GM19035 (cell line): ENCODE measurements around the gene TMA7.
"Not testable (repeated sequence)": the region's sequence is repeated elsewhere in the genome, so short reads cannot be mapped to it uniquely, and the experiment has no call there.

Source experiments
- ATAC-seq: cut with Tn5 transposase; IDR thresholded peaks from one replicate; pipeline ENCODE4 v1.9.1; 2021; ENCODE audit not compliant: unreplicated experiment

TMA7 gene

DNA sequence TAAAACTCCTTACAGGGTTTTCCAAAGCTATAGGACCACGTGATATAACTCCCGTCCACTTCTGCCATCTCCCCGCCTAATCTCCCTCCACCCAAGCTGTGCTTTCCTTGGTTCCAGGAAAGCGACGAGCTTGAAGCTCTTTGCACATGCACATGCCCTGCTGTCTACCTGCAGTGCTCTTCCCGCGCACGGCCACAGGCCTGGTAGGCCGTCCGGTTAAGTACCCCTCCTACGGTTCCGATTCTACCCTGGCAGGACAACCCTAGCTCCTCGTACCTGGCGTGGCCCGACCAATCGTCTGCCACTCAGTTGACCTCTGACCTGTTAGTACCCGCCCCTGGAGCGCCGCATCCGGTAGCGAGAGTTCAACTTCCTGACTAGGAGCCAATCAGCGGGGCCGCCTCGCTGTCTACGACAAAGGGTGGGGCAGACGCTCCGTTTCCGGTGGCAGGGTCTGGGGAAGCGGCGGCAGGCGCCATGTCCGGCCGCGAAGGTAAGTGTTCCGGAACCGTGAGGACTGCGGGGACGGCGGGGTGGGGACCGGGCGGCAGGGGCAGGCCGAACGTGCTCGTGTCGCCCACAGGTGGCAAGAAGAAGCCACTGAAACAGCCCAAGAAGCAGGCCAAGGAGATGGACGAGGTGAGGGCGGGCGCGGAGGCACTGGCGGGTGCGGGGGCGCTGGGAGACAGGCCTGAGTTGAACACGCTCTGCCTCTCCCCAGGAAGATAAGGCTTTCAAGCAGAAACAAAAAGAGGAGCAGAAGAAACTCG lies at the start of gene TMA7, which contains the start of gene CCDC51:
Gene TMA7, plus strand, starts transcription at position 438 of the 770 bp plus-strand sequence. Its CDS starts 40 bp downstream, at position 478.
Gene CCDC51, minus strand, starts transcription at position 300 of the 770 bp plus-strand sequence. CDS start 4,991 bp downstream, outside the sequence.
- peak; percentile 93 for ATAC-seq

DNA sequence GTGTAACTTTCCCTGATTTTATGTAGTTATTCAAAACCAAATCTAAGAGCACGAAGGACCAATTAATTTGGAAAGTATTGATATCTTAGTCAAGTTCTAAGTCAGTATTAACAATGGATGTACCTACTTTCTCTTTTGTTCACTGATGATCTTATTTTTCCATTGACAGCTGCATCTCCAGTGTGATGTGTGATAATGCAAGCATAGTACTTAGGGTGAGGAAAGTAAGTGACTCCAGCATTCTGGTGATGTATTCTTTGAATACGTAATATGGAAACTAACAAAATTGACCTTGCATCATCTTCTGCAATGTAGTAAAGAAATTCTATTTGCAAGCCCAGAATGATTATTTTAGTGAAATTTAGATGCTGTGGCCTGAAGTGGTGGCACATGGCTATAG lies 45.7 kb upstream of the TMA7 start:
- no peak for ATAC-seq

DNA sequence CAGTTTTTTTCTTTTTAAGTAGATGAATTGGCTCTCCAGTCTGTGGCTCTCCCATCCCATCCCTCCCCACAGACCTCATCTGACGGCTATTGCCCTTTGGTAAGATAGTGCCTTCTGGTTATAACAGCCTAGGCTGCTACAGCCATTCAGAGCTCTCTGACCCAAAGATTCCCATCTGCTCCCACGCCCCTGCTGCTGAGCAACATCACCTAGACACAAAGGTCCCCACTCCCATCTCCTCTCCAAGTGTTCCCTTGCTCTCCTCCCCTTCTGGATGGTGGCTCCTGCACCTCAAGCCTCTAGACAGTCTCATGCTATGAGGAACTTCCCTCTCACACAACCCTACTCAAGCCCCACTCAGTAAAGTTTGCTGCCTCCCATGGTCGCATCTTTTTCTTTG lies 44.3 kb upstream of the TMA7 start:
- ATAC-seq, result no peak

DNA sequence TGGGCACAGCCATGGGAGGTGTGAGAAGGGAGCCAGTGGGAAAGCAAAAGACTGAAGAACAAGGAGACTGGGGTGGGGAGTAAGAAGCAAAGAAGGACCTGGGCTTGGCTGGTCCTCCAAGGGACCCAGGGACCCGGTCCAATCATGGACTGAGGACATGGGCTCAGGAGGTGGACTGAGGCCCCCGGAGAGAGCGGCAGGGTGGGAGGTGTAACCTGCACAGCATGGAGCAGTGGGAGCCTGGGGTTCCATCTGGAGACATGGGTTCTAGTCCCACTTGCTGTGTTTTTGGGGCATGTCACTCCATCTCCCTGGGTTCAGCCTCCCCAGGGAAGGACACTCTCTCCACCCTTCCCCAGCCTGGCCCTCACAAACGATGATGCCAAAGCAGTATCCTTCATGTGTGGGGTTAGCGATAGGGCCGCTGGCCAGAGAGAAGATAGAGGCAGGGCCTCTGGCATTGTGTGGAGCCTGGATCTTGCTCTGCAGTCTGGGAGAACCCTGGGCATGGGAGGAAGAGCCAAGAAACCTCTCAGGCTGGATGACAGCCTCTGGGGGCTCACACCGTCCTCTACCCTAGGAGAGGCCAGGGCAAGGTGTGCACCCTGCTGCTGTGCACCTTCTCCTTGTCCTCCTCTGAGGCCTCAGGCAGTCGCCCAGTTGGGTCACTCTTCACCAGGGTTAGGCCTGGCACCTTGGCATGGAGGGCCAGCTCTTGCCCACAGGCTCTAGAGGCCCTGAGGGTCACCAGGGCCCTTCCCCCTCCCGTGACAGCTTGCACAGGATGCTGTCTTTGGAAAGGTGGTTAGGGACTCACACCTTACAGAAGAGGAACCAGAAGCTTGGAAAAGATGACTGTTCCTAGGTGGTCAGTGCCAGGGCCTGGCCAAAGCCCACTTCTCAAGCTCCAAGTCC lies 42.0 kb upstream of the TMA7 start:
- ATAC-seq, result no peak

DNA sequence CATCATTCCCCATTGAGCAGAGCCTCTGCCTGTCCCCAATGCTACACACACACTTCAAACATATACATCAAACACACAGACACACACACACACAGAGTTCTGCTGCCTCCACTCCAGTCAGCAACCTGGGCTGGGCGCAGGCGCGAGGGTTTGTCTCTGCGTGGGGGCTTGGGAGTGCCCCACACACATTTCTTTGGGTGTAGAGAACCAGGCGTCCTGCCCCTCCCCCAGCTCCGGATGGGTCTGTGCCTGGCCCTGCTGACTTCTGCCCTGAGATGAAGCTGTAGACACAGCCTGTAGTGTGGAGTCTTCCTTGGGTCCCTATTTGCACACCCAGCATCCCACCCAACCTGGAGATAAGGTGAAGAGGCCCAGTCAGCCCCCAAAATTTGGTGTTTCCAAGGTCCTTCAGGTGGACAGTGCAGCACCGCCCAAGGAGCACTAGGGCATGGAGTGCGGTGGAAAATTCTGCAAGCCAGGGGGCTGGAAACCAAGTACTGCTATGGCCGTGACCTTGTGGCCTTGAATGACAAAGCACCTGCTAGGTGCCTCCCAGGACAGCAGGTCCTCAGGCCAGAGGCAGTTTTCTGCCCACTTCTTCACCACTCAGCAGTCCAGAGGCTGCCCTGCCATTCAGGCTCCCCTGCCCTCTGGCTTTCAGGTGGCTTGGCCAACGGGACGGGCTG lies 41.2 kb upstream of the TMA7 start:
- ATAC-seq, result no peak

DNA sequence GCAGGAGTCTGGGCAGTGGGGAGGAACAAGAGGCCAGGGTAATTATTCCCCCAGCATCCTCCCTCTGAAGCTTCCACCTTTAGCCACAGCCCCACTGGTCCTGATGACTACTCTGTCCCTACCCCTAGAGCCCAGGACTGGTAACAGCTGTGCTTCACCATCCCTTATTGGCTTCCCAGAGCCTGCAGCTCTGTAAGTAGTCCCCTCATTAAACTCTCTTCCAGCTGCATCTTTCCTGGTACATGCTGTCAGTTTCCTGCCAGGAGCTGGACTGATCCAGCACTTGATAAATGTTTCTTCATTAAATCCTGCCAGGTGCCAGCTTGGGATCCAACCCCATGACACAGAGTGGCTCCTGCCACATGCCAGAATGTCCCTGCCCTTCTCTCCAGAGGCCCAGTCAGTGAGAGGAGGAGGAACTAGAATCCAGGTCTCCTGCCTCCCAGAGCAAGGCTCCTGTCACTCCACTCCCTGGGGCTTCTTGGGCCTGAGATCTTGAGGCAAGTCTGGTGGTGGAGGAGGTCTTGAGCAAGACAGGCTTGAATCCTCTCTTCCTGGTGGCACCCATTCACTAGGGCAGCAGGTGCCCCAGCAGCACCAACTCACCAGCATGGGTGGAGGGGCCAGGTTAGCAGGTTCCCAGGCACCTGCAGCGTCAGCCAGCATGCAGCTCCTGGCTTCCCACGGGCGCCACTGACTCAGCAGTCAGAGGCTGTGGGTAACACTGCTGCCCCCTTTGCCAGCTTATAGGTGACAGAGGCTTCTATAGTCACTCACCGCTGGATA lies 40.5 kb upstream of the TMA7 start:
- ATAC-seq, result no peak

DNA sequence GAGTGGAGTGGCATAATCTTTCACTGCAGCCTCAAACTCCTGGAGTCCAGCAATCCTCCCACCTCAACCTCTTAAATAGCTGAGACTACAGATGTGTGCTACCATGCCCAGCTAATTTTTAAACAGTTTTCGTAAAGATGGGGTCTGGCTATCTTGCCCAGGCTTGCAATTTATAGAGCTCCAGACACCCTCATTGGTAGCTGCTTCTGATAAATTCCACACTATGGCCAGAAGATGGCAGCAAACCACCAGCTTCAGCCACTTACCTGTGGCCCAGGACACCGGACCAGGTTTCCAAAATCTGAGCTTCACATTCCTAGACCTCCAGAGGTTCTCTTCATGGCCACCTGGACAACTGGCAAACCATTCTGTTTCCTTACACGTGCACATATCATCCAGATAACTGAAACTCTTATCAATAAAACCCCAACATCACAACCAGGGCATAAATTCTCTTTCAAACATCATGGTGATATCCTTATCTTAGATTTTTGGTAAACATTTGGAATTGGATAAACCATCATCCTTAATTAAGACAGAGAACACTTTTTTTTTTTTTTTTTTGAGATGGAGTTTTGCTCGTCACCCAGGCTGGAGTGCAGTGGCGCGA lies 39.1 kb upstream of the TMA7 start:
- no peak for ATAC-seq

DNA sequence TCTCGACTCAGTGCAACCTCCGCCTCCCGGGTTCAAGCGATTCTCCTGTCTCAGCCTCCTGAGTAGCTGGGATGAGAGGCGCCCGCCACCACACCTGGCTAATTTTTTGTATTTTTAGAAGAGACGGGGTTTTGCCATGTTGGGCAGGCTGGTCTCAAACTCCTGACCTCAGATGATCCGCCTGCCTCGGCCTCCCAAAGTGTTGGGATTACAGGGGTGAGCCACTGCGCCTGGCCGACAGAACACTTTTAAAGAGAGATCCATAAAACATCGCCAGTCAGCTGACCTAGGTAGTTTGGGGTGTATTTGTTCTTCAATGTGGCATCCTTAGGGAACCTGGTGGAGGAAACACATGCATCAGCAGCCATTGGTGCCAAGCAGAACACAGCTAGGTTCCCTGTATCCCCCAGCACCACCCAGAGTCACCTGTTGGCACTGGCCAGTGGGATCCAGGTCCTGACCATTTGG lies 38.6 kb upstream of the TMA7 start:
- ATAC-seq, result not testable (repeated sequence)

DNA sequence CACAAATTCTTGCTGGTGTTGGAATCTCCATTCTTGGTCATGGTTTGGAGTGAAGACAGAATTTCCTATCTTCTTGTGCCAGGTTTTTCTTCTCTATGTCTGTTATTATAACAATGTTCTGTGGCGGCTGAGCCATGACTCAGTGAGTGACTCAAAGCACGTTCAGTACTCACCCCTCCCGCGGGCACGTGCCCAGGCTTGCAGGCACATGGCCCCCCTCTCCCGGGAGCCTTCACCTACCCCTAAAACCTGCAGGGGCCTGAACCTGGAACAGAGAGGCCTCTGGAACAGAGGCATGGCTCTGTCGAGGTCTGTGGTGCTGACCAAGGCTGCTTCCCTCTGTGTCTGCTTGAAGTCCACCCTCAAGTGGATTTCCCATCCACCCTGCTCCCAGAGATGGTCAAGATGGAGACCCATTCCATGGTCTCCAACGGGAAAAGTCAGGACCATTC lies 37.8 kb upstream of the TMA7 start:
- ATAC-seq, result no peak

DNA sequence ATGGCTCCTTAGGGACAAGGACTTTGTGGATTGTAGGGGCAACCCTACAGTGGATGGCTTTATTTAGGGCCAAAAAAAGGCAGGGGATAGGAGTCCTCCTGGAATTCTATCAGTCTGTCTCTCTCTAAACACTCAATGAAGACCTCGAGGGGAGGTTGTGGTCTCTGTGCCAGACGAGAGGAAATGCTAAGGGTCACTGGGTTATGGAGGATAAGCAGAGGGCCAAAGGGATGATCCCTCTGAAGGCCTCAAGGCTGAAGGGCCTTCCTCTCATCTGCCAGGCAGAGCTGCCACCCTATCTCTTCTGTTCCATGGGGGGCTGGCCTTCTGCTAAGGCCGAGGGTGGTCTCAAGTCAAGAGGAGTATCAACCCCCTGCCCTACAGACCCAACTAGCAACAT lies 37.1 kb upstream of the TMA7 start:
- no peak for ATAC-seq

DNA sequence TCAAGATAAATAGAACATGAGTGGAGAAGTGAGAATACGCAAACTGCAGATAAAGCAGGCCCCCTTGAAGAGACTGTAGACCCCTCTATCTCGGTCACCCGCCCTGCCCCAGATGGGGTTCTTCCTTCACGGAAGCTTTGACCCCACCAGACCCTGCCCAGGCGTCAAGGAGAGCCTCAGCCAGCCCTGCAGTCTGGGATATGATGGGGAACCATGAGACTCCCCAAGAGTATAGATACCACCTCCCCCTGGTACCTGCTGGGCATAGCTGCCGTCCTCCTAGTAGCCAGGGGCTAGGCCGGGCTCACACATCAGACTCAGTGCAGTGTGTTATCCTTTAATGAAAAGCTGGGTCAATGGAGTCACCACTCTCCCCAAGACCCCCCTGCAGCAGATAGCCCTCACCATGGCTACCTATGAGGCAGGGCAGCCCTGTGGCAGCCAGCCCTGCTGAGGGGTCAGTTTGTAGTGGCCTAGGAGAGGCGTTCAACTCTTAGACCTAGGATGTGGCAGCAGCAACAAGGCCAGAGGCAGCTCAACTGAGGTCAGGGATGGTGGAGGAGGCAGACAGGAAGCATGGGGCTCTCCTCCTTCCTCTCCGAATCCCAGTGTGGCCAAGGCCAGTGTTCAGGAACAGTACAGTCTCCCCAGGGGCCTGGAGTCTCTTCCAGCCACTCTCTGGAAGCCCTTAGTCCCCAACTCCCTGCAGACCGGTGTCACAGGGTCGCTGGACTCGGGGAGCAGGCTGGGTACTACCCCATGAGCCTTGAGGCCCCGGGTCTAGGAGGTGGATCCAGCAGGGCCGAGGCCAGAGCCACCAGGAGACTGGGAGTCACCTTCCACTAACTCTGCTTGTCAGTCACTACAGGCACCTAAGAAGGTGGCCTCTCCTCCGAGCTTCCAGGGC lies 36.3 kb upstream of the TMA7 start:
- no peak for ATAC-seq

DNA sequence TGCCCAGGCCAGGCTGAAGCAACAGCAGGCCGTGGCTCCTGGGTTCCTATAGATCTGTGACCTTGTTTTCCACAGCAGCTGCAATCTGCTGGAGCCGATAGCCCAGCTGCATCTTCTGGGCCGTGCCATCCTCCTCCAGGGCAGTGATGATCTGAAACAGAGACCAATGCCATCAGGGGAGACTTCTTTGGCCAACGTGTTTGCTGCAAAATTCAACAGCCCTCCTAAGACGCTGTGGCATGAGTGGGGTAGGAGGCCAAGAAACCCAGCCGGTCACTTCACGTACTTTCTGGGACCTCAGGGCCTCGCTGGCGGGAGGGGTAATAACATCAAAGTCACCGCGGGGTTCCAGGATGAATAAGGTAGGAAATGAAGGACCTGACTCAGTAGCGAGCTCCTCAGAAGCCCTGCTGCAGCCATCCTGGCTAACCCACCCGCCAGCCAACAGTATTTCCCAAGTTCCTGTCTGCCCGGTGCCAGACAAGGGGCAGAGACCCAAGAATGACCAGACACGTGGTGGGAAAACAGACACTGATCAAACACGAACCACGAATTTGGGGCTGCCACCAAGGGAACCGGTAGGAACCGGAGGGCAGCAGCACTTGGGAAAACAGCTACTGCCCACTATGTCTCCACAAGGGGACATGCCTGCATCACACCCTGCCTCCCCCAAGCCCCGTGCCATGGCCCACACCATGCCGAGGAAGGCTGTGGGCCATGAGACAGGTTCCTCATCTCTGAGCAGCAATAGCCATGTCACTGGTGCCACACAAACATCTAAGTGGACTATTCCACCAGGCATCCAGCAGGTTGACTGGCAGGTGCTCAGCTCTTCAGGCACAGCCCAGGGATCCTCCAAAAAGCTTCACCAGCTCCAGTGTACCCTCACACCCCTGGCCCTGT lies 35.4 kb upstream of the TMA7 start:
- no peak for ATAC-seq

DNA sequence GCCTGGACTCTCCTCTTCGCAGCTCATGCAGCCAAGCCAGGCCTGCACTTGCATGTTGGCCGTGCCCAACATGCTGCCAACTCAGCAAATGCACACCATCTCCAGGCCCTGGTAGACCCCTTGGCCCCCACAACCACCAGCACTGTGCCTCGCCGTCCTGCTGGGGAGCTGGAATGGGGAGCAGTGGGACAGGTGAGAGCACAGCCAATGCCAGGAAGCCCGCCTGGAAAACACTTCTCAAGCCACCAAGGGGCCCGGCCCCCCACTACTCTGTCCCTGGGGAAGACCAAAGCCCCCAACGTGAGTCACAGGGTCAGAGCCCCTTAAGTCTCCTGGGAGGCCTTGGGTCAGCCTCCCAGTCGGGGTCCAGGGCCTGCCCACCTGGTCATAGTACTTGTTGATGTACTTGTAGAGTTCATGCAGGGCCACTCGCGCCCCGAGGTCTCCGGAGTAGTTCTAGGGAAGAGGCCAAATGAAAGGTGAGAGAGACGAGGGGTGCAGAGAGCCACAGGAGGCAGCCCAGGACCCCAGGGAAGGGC lies 34.6 kb upstream of the TMA7 start:
- ATAC-seq, result no peak

DNA sequence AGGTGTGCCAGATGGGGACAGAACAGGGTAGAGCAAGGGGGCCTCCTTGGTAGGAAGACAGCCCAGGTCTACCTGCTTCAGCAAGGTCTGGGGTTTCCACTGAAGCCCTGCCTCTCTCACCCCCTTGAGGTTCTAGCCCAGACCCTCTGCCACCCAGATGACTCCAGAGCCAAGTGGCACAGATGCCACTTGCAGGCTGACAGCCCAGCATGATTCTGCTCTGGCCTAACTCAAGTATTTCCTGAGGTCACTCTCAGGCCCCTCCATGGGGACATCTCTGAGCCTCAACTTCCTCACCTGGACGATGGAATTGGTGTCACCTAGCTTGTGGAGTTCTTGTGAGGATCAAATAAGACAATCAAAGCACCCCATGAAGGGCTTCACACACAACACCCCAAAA lies 34.1 kb upstream of the TMA7 start:
- no peak for ATAC-seq

DNA sequence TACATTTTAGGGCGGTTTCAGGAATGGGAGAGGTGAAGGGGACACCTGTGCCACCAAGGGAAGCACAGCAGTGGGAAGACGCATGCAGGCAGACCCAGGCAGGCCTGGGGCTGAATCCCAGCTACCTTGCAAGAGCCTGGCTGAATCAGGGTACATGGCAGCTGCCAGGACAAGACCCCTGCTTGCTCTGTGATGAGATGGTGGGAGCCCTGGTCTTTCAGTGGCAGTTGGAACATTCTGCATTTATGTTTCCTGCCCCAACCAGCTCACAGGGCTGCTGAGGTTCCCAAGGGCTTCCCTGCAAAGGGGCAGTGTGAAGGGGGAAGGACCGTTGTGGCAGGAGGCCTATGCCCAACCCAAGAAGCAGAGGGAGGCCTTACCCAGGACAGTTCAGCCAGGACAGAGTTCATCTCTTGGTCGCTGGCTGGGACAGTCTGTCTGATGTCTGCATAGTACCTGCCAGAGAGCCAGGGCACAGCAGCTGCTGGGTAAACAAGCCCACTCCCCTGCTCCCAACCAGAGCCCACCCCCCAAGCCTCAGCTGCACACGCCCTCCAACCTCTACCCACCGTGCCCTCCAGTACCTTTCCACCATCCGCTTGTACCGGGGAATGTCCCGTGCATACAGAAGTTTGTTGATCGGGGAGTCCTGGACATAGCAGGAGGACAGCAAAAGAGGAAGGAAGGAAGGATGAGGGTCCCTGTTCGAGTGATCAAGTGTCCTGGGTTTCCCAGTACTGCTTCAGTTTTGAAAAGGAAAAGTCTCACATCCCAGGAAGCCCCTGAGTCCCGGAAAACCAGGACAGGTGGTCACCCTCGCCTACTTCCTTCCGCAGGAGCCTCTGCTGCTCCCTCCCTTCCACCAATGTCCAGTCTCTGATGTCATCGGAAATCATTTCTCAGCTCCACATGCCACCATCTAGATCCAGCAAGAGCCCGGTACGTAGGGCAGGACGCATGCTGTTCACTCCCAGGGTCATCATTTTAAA lies 33.3 kb upstream of the TMA7 start:
- no peak for ATAC-seq

DNA sequence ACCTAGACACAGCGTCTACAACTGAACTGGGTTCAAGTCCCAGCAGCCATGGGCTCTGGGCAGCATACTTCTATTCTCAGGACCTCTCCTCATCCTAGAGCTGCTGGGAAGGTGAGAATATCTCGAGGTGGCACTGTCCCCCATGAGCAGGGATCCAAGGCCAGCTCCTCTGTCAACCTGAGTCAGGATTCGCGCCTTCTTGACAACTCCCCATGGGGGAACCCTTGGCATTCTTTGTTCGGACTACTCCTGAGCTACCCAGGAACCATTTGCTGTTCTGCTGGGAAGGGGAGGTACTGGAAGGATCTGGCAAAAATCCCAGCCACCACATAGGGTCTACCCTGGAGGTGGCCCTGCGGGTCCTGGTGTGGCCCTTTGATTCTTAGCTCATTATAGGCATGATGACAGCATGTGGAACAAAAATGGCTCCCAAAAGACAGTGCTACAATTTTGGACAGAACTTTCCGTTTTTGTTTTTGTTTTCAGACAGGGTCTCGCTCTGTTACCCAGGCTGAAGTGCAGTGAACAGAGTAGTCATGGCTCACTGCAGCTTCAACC lies 32.4 kb upstream of the TMA7 start:
- ATAC-seq, result no peak
